ENCODE results near the gene OSBPL7. TPM values are rescaled to one million over a fixed set of nuclear protein-coding genes. Genes with fewer than 3 reads are reported as not detected.
A peak's percentile ranks its signal among the peaks of the same experiment; 100 is the strongest.

OSBPL7 gene
- total and polyA plus RNA-seq, 9 donors = 6.1 to 18.0 (median 12.3) TPM

DNA sequence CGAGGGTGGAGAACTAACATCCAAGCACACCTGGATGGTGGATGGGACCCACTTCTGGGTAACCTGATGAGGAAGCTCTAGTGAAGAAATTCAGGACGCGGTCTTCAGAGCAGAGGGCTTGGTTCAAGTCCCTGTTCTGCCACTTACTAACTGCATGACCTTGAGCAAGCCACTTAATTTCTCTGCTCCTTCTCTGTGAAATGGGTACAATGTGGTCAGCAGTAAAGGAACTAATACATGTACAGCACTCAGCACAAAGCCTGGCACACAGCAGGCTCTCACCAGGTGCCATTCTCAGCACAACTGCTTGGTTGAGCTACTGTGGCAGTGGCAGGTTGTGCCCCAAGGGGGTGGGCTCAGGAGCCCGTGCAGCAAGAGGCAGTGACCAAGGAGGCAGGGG, 1.9 kb upstream of the OSBPL7 start:
- WGBS, 3 donors = 83 to 93% (median 84%) methylated on average over 4 of the region's 4 CpGs

DNA sequence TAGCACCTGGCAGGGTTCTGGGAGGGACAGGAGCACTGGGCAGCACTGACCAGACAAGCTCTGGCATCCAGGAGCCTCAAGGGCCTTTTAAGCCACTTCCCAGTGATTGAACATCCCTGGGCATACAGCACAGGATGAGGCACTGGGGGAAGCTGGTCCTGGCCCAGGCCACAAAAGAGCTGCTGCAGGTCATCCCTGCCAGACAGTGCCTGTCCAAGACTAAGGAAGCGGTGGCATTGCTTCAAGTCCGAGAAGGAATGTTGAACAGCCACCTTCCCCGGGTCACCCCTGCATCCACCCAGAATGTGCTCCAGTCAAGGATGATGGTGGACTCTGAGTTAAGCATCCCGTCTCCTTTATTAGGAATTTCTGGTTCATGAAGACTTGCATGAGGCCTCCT, 1.2 kb upstream of the OSBPL7 start:
- no peak for TF ChIP-seq POLR2A (IDR thresholded peaks at IDR 0.05)
- TF ChIP-seq EP300 (IDR thresholded peaks at IDR 0.05) = no peak
- TF ChIP-seq, protein P1, sequence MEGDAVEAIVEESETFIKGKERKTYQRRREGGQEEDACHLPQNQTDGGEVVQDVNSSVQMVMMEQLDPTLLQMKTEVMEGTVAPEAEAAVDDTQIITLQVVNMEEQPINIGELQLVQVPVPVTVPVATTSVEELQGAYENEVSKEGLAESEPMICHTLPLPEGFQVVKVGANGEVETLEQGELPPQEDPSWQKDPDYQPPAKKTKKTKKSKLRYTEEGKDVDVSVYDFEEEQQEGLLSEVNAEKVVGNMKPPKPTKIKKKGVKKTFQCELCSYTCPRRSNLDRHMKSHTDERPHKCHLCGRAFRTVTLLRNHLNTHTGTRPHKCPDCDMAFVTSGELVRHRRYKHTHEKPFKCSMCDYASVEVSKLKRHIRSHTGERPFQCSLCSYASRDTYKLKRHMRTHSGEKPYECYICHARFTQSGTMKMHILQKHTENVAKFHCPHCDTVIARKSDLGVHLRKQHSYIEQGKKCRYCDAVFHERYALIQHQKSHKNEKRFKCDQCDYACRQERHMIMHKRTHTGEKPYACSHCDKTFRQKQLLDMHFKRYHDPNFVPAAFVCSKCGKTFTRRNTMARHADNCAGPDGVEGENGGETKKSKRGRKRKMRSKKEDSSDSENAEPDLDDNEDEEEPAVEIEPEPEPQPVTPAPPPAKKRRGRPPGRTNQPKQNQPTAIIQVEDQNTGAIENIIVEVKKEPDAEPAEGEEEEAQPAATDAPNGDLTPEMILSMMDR (IDR thresholded peaks at IDR 0.05) = no peak
- no peak overlapping the region for H3K4me3 ChIP-seq
- H3K27ac ChIP-seq = no peak overlapping the region

More for the DNA sequence above, 1.9 kb upstream of the OSBPL7 start:
- no peaks in the 10 kb centered on the region for H3K27me3 ChIP-seq
- H3K9me3 ChIP-seq = no peaks in the 10 kb centered on the region
- no peak for TF ChIP-seq POLR2A (IDR thresholded peaks at IDR 0.05)
- TF ChIP-seq EP300 (IDR thresholded peaks at IDR 0.05) = no peak
- TF ChIP-seq, protein P1 (IDR thresholded peaks at IDR 0.05) = no peak
- H3K27ac ChIP-seq = no peak overlapping the region
- H3K36me3 ChIP-seq = no peaks in the 10 kb centered on the region
- intact Hi-C loops (cut with DNase I) = no loop called here
- H3K4me3 ChIP-seq = no peak overlapping the region
- DNase-seq = no peak
- H3K4me1 ChIP-seq (ENCODE audit: insufficient read depth) = peaks cover 9% of the 10 kb centered on the region

DNA sequence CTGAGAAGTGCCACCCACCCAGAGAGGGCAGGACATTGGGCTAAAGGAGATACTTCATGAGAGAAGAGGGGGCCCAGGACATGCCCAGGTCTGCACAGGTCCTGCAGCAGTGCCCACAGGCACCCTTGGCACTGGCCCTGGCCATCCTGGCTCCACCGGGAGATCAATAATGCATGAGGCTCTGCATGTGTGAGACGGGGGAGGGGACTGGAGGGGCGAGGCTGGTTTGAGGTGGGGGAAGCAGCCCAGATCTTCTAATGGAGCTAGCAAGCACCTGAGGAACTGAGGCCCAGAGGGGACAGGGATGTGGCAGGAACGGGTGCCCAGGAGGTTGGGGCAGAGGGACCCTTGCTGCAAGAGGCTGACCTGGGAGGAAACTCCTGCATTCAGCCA, 567 bp downstream of the OSBPL7 start:
- intact Hi-C loops (cut with DNase I) = no loop called here
- Histone ChIP-seq H3K27me3 (no peaks in the 10 kb centered on the region), H3K36me3 (no peaks in the 10 kb centered on the region), H3K27ac (peak overlapping the region in 1 of 2 donors; percentile 13), H3K4me1 (ENCODE audit: insufficient read depth) (peaks cover 9% of the 10 kb centered on the region), H3K4me3 (peak overlapping the region; percentile 51), H3K9me3 (no peaks in the 10 kb centered on the region)
- no peak for DNase-seq
- TF ChIP-seq, protein P1 (IDR thresholded peaks at IDR 0.05) = no peak
- no peak for TF ChIP-seq EP300 (IDR thresholded peaks at IDR 0.05)
- TF ChIP-seq POLR2A (IDR thresholded peaks at IDR 0.05) = no peak
- WGBS, 3 donors = 5 to 8% (median 5%) methylated on average over 3 to 4 of the region's 4 CpGs

More for the DNA sequence above, 1.2 kb upstream of the OSBPL7 start:
- peaks cover 9% of the 10 kb centered on the region for H3K4me1 ChIP-seq (ENCODE audit: insufficient read depth)
- intact Hi-C loops (cut with DNase I) = no loop called here
- no peaks in the 10 kb centered on the region for H3K36me3 ChIP-seq
- WGBS, 3 donors = 83 to 94% (median 90%) methylated on average over 4 of the region's 4 CpGs
- no peaks in the 10 kb centered on the region for H3K9me3 ChIP-seq
- DNase-seq = no peak
- H3K27me3 ChIP-seq = no peaks in the 10 kb centered on the region

DNA sequence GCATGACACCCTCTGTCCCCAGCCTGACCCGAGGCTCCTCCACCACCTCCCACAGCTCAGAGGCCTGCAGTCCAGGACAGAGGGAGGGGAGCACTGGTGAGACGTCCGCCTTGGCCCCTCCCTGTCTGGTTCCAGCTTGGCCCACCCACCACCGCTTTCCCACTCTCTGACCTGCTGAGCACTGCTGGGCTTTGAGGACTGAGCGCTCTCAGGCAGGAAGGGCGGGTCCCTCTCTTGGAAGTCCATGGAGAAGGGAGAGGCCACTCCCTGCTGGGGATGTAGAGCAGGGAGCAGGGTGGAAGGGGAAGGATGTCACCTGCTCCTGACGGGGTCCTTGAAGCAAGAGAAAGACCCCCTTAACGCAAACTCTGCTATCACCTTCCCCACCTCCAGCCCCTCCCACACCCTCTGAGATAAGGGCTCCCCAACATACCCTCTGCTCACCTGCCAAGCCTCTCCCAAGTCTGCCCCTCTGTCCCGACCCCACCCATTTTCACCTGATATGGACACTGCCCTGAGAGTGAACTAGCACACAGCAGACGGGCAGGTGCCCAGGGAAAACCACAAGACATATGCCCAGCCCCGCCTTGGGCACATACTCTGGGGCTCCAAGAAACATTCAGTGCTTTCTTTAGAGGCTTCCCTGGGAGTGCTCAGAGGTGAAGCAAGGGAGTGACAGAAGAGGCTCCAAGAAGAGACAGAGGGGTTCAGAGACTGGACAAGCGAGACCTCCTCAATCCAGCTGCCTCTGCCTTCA, 1.4 kb downstream of the OSBPL7 start:
- intact Hi-C loops (cut with DNase I) = no loop called here
- peaks cover 9% of the 10 kb centered on the region for H3K4me1 ChIP-seq (ENCODE audit: insufficient read depth)
- H3K36me3 ChIP-seq = no peaks in the 10 kb centered on the region
- peak overlapping the region; percentile 51 for H3K4me3 ChIP-seq
- no peaks in the 10 kb centered on the region for H3K9me3 ChIP-seq
- DNase-seq = no peak
- no peak overlapping the region for H3K27ac ChIP-seq
- WGBS, 3 donors = 61 to 69% (median 68%) methylated on average over 12 of the region's 12 CpGs
- H3K27me3 ChIP-seq = no peaks in the 10 kb centered on the region
- no peak for TF ChIP-seq POLR2A (IDR thresholded peaks at IDR 0.05)
- TF ChIP-seq, protein P1 (IDR thresholded peaks at IDR 0.05) = no peak
- no peak for TF ChIP-seq EP300 (IDR thresholded peaks at IDR 0.05)
